HCT116 (cell line): Measurements from ENCODE around the gene MYCN. TPM values are rescaled to one million over a fixed set of nuclear protein-coding genes. Genes with fewer than 3 reads are reported as not detected.

Experiments
- ATAC-seq: fragments of 200-7000 bp; cut with Tn5 transposase; 2 replicates; pipeline ENCODE4 v1.9.1; 2020; ENCODE audit warnings: mild to moderate bottlenecking, moderate library complexity
- BruUV-seq: library from RNA; stranded (reverse); fragments of 400-500 nt; replicated peaks from 2 replicates; lab custom pipeline; 2021; lab: Mats Ljungman, UMichigan
- CTCF ChIA-PET: fragments of 300-600 bp; sonication (Branson Sonifier 250); formaldehyde crosslinking; loops from one replicate; lab custom pipeline; 2021; ENCODE audit warnings: antibody characterized with exemption; lab: Charles Lee
- POLR2A ChIA-PET: fragments of 300-600, 350-600 bp; sonication (Branson Sonifier 250); formaldehyde crosslinking; loops from one replicate; lab custom pipeline; 2021; ENCODE audit warnings: antibody characterized with exemption; lab: Charles Lee
- RAD21 ChIA-PET, 2 experiments: fragments of 300-600 bp; sonication (Branson Sonifier 250); formaldehyde crosslinking; loops; one replicate each; lab custom pipeline; 2023; ENCODE audit warnings: low total read pairs in 2 of 2; ENCODE audit not compliant: uncharacterized antibody in 2 of 2, unreplicated experiment in 2 of 2, low non-redundant PET in 1 of 2; lab: Charles Lee
- DNase-seq: peaks from one replicate; pipeline ENCODE4 v3.0.0-alpha.2; 2010; ENCODE audit warnings: low read depth, low spot score
- H2AFZ ChIP-seq: fragments of 200-600 bp; shearing (Covaris generic), sonication (generic); 2 replicates; pipeline ENCODE4 v1.6.1; 2017; ENCODE audit warnings: low read depth, mixed run types, mixed read lengths, antibody characterized with exemption, low read length; ENCODE audit not compliant: poor library complexity, severe bottlenecking
- H3K27ac ChIP-seq: 2 replicates; pipeline ENCODE4 v1.5.1; 2012; ENCODE audit warnings: low read depth, low read length
- H3K27me3 ChIP-seq: fragments of 200-600 bp; sonication (generic); 2 replicates; pipeline ENCODE4 v1.6.1; 2016; ENCODE audit warnings: mixed run types, low read length, mixed read lengths; ENCODE audit not compliant: insufficient read depth
- H3K36me3 ChIP-seq, 2 experiments: fragments of 200-500 bp in 1 of 2; fragments of 200-600 bp in 1 of 2; sonication (Bioruptor generic) in 1 of 2; sonication (generic) in 1 of 2; 2 replicates each; pipeline versions ENCODE4 v1.5.1 to v1.6.1; 2014 to 2016; ENCODE audit warnings: low read length in 2 of 2, inconsistent platforms in 1 of 2, mixed read lengths in 1 of 2, mixed run types in 1 of 2; ENCODE audit not compliant: insufficient read depth in 2 of 2, control insufficient read depth in 1 of 2
- H3K4me1 ChIP-seq, 2 experiments: fragments of 200-600 bp in 1 of 2; sonication (generic) in 1 of 2; 2 replicates each; pipeline versions ENCODE4 v1.5.1 to v1.6.1; 2012 to 2017; ENCODE audit warnings: low read length in 2 of 2, inconsistent platforms in 1 of 2, mild to moderate bottlenecking in 1 of 2, mixed read lengths in 1 of 2, mixed run types in 1 of 2, moderate library complexity in 1 of 2; ENCODE audit not compliant: insufficient read depth in 2 of 2, control insufficient read depth in 1 of 2
- H3K4me2 ChIP-seq: fragments of 200-600 bp; sonication (generic); 2 replicates; pipeline ENCODE4 v1.6.1; 2017; ENCODE audit warnings: mixed run types, low read length, mixed read lengths
- H3K4me3 ChIP-seq, 2 experiments: fragments of 200-600 bp in 1 of 2; sonication (generic) in 1 of 2; replicated peaks in 1 of 2; 2 replicates each; pipeline ENCODE4 v1.5.1; 2011 to 2016; ENCODE audit warnings: low read length in 2 of 2, control low read depth in 1 of 2, low read depth in 1 of 2, mild to moderate bottlenecking in 1 of 2, mixed read lengths in 1 of 2, mixed run types in 1 of 2
- H3K79me2 ChIP-seq: fragments of 200-600 bp; sonication (generic); 2 replicates; pipeline ENCODE4 v1.6.1; 2017; ENCODE audit warnings: mild to moderate bottlenecking, mixed run types, low read length, moderate library complexity, mixed read lengths; ENCODE audit not compliant: insufficient read depth
- H3K9ac ChIP-seq: fragments of 200-600 bp; sonication (generic); 2 replicates; pipeline ENCODE4 v1.6.1; 2016; ENCODE audit warnings: low read length, mixed read lengths
- H3K9me2 ChIP-seq: fragments of 200-600 bp; sonication (generic), shearing (Covaris generic); 2 replicates; pipeline ENCODE4 v1.6.1; 2017; ENCODE audit warnings: mixed run types, mild to moderate bottlenecking, moderate library complexity; ENCODE audit not compliant: insufficient read depth
- H3K9me3 ChIP-seq, 2 experiments: fragments of 200-500 bp in 1 of 2; fragments of 200-600 bp in 1 of 2; sonication (Bioruptor generic) in 1 of 2; sonication (generic) in 1 of 2; 2 replicates each; pipeline ENCODE4 v1.6.1; 2014 to 2017; ENCODE audit warnings: low read length in 2 of 2, mixed read lengths in 2 of 2, inconsistent platforms in 1 of 2, low read depth in 1 of 2, mild to moderate bottlenecking in 1 of 2, mixed run types in 1 of 2, moderate library complexity in 1 of 2; ENCODE audit not compliant: control insufficient read depth in 1 of 2, insufficient read depth in 1 of 2
- H4K20me1 ChIP-seq: fragments of 200-600 bp; sonication (generic), shearing (Covaris generic); 2 replicates; pipeline ENCODE4 v1.6.1; 2017; ENCODE audit warnings: mixed run types, mild to moderate bottlenecking, moderate library complexity; ENCODE audit not compliant: insufficient read depth
- CBX3 ChIP-seq: IDR thresholded peaks from 2 replicates; pipeline ENCODE4 v1.6.1; 2012; ENCODE audit warnings: low read depth
- CEBPB ChIP-seq: IDR thresholded peaks from 2 replicates; pipeline ENCODE4 v1.6.1; 2012; ENCODE audit warnings: low read depth
- EGR1 ChIP-seq: IDR thresholded peaks from 2 replicates; pipeline ENCODE4 v1.6.1; 2012; ENCODE audit warnings: low read depth
- ELF1 ChIP-seq: IDR thresholded peaks from 2 replicates; pipeline ENCODE4 v1.6.1; 2012; ENCODE audit warnings: low read depth, borderline replicate concordance
- EZH2 ChIP-seq: fragments of 200-600 bp; sonication (generic); IDR thresholded peaks from 2 replicates; pipeline ENCODE4 v1.6.1; 2017; ENCODE audit warnings: antibody characterized with exemption, mixed run types
- EZH2phosphoT487 ChIP-seq: fragments of 200-600 bp; IDR thresholded peaks from 2 replicates; pipeline ENCODE4 v1.6.1; 2018; ENCODE audit warnings: antibody characterized with exemption, borderline replicate concordance
- FOSL1 ChIP-seq: IDR thresholded peaks from 2 replicates; pipeline ENCODE4 v1.6.1; 2012; ENCODE audit warnings: low read depth
- MAX ChIP-seq: IDR thresholded peaks from 2 replicates; pipeline ENCODE4 v1.6.1; 2012
- POLR2AphosphoS5 ChIP-seq: IDR thresholded peaks from 2 replicates; pipeline ENCODE4 v1.6.1; 2011; ENCODE audit warnings: mild to moderate bottlenecking, low read depth, low read length, moderate library complexity
- SIN3A ChIP-seq: IDR thresholded peaks from 2 replicates; pipeline ENCODE4 v1.6.1; 2012; ENCODE audit warnings: low read depth
- SP1 ChIP-seq: IDR thresholded peaks from 2 replicates; pipeline ENCODE4 v1.6.1; 2012; ENCODE audit warnings: low read depth
- SRF ChIP-seq: IDR thresholded peaks from 2 replicates; pipeline ENCODE4 v1.6.1; 2012; ENCODE audit warnings: low read depth
- YY1 ChIP-seq: IDR thresholded peaks from 2 replicates; pipeline ENCODE4 v1.6.1; 2011; ENCODE audit warnings: low read length, low read depth, moderate library complexity, mild to moderate bottlenecking; ENCODE audit not compliant: insufficient replicate concordance; ENCODE audit errors: extremely low read depth
- ZFX ChIP-seq: fragments of 450-650 bp; IDR thresholded peaks from 2 replicates; pipeline ENCODE4 v1.6.1; 2017
- ZNF274 ChIP-seq: fragments of 200-500 bp; sonication (Bioruptor generic); IDR thresholded peaks from 2 replicates; pipeline ENCODE4 v1.6.1; 2014; ENCODE audit warnings: mild to moderate bottlenecking, low read depth, low read length, inconsistent platforms
- intact Hi-C: fragments of 100-400 bp; cut with micrococcal nuclease; formaldehyde crosslinking; loops from 2 replicates; pipeline ENCODE4 v1.10.0; 2022
- total RNA-seq: library from RNA; stranded (reverse); gene quantifications from one replicate; pipeline ENCODE4 v1.2.1, GENCODE V29; 2021; ENCODE audit not compliant: unreplicated experiment
- TF ChIP-seq, protein P1 (sequence below), 3 experiments: fragments of 200-600 bp in 1 of 3; sonication (generic) in 1 of 3; IDR thresholded peaks in 2 of 3; conservative IDR thresholded peaks in 1 of 3; 2 replicates each; pipeline ENCODE4 v1.5.1; 2012 to 2017; ENCODE audit warnings: low read depth in 2 of 3, low read length in 2 of 3, antibody characterized with exemption in 1 of 3, borderline replicate concordance in 1 of 3, control low read depth in 1 of 3, mild to moderate bottlenecking in 1 of 3, mixed read lengths in 1 of 3, mixed run types in 1 of 3, moderate library complexity in 1 of 3; ENCODE audit not compliant: insufficient read depth in 1 of 3

The MYCN gene
- total RNA-seq, 1 experiment from 2014 or later = not detected

DNA sequence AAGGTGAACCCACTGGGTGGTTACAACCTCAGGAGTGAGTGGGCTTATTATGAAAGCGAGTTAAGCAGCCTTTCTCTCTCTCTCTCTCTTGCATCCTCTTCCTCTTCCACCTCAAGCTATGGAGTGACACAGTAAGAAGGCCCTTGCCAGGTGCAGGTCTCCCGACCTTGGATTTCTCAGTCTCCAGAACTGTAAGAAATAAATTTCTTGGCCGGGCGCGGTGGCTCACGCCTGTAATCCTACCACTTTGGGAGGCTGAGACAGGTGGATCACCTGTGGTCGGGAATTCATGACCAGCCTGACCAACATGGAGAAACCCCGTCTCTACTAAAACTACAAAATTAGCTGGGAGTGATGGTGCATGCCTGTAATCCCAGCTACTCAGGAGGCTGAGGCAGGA is 14.4 kb downstream of the MYCN start:
- peaks cover 16% of the 10 kb centered on the region; the same call in 1 of the 2 replicates for H3K27me3 ChIP-seq
- no peaks in the 10 kb centered on the region for H3K79me2 ChIP-seq
- intact Hi-C loops = no loop called here
- no peak overlapping the region for H2AFZ ChIP-seq
- RAD21 ChIA-PET = no interaction called here
- no peaks in the 10 kb centered on the region for H3K9me2 ChIP-seq
- no peak for ATAC-seq
- no peaks in the 10 kb centered on the region for H3K4me1 ChIP-seq
- H3K36me3 ChIP-seq = no peaks in the 10 kb centered on the region
- no peaks in the 10 kb centered on the region for H4K20me1 ChIP-seq
- H3K9ac ChIP-seq = no peak overlapping the region
- no peak overlapping the region for H3K4me2 ChIP-seq
- POLR2A ChIA-PET = no interaction called here
- DNase-seq = no peak
- CTCF ChIA-PET = no interaction called here
- no peak overlapping the region for H3K27ac ChIP-seq
- no peak for TF ChIP-seq CBX3
- TF ChIP-seq FOSL1 = no peak
- no peak for TF ChIP-seq SRF
- TF ChIP-seq, protein P1, sequence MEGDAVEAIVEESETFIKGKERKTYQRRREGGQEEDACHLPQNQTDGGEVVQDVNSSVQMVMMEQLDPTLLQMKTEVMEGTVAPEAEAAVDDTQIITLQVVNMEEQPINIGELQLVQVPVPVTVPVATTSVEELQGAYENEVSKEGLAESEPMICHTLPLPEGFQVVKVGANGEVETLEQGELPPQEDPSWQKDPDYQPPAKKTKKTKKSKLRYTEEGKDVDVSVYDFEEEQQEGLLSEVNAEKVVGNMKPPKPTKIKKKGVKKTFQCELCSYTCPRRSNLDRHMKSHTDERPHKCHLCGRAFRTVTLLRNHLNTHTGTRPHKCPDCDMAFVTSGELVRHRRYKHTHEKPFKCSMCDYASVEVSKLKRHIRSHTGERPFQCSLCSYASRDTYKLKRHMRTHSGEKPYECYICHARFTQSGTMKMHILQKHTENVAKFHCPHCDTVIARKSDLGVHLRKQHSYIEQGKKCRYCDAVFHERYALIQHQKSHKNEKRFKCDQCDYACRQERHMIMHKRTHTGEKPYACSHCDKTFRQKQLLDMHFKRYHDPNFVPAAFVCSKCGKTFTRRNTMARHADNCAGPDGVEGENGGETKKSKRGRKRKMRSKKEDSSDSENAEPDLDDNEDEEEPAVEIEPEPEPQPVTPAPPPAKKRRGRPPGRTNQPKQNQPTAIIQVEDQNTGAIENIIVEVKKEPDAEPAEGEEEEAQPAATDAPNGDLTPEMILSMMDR (IDR thresholded peaks at IDR 0.05 in 2 of 3, conservative IDR thresholded peaks at IDR 0.05 in 1 of 3; ENCODE audit: borderline replicate concordance in 1 of 3, insufficient read depth in 1 of 3, low read depth in 2 of 3, low read length in 2 of 3) = no peak
- TF ChIP-seq CEBPB = no peak
- TF ChIP-seq ELF1 = no peak
- TF ChIP-seq SP1 = no peak
- TF ChIP-seq ZFX = no peak
- BruUV-seq = no TSS peak
- H3K9me3 ChIP-seq = no peaks in the 10 kb centered on the region
- H3K4me3 ChIP-seq = no peak overlapping the region

GRCh38 chr2:15955232-15955988 is 15.1 kb downstream of the MYCN start:
- Histone ChIP-seq H3K9ac (no peak overlapping the region), H3K27ac (no peak overlapping the region), H4K20me1 (no peaks in the 10 kb centered on the region), H2AFZ (no peak overlapping the region), H3K27me3 (peaks cover 16% of the 10 kb centered on the region; the same call in 1 of the 2 replicates), H3K4me1 (no peaks in the 10 kb centered on the region), H3K4me2 (no peak overlapping the region), H3K4me3 (no peak overlapping the region), H3K9me2 (no peaks in the 10 kb centered on the region), H3K36me3 (no peaks in the 10 kb centered on the region), H3K79me2 (no peaks in the 10 kb centered on the region), H3K9me3 (no peaks in the 10 kb centered on the region)
- ChIA-PET RAD21 (no interaction called here), POLR2A (no interaction called here), CTCF (no interaction called here)
- DNase-seq (no peak), ATAC-seq (no peak)
- intact Hi-C loops = no loop called here
- BruUV-seq = no TSS peak
- TF ChIP-seq ZNF274 (no peak), POLR2AphosphoS5 (no peak), FOSL1 (no peak), MAX (no peak), CBX3 (no peak), YY1 (no peak), SP1 (no peak), EZH2 (no peak), ZFX (no peak), SIN3A (no peak), EZH2phosphoT487 (no peak), ELF1 (no peak), EGR1 (no peak)
- TF ChIP-seq, protein P1 (IDR thresholded peaks at IDR 0.05 in 2 of 3, conservative IDR thresholded peaks at IDR 0.05 in 1 of 3; ENCODE audit: borderline replicate concordance in 1 of 3, insufficient read depth in 1 of 3, low read depth in 2 of 3, low read length in 2 of 3) = no peak
